Activated CD8-positive, alpha-beta memory T cell treated with anti-CD3 and anti-CD28 coated beads, Interleukin-2, amount 50 U/mL, for 1 hour (primary cell): ENCODE data around the gene CACNA1B.
"Not testable (repeated sequence)": the region's sequence is repeated elsewhere in the genome, so short reads cannot be mapped to it uniquely, and the experiment has no call there.

Source experiments
- DNase-seq: peaks from one replicate; pipeline ENCODE4 v3.0.0-alpha.2; 2020; ENCODE audit errors: extremely low read depth

The CACNA1B gene

GRCh38 chr9:137865581-137866145, 11.9 kb upstream of the CACNA1B start:
- no peak for DNase-seq

DNA sequence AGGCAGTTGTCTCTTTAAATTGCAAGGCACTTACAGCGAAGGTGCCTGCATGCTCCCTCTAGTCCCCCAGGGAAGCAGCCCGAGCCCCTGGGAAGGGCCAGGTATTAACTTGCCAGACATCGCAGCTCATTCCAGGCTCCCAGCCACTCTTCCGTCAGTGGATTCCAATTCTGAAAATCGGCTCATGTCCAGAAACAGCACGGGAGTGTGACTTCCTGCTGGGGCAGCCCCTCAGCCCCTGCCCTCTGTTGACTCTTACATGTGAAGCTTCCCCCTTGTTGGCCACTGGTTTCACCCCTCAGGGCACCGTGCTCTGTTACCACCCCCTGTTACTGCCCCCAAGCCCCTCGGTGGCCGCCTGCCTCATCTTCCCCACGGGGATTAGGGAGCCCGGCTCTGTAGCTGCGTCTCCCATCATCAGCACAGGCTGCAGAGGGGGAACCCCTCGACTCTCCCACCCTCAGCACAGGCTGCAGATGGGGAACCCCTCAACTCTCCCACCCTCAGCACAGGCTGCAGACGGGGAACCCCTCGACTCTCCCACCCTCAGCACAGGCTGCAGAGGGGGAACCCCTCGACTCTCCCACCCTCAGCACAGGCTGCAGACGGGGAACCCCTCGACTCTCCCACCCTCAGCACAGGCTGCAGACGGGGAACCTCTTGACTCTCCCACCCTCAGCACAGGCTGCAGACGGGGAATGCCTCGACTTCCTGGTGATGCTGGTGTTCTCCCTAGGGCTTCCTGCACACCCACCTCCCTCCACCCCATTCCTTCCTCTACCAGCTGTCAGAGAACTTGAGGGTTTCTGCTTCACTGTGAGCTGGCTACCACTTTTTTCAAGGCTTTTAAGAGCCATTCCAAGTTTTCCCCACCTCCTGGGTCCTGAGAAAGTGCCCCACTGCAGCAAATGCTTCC, 11.1 kb upstream of the CACNA1B start:
- DNase-seq = no peak

- no peak for DNase-seq
Observed at GRCh38 chr9:137870432-137870831, 7.2 kb upstream of the CACNA1B start.

DNA sequence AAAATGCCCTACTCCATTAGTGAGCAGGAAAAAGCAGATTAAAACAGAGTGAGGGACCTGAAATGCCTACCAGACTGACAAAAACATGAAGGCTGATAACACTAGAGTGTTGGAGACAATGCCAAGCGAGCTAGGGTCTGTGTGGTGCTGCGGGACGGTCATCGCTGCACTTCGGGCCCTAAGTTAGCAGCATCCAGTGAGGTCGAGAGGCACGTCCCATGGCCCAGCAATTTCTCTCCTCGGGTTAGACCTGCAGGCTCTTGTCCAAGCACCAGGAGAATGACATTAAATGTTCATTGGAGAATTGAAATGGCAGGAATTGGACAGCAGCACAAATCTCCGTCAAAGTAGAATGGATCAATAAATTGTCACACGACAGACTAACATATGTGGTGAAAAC, 5.3 kb upstream of the CACNA1B start:
- no peak for DNase-seq

DNA sequence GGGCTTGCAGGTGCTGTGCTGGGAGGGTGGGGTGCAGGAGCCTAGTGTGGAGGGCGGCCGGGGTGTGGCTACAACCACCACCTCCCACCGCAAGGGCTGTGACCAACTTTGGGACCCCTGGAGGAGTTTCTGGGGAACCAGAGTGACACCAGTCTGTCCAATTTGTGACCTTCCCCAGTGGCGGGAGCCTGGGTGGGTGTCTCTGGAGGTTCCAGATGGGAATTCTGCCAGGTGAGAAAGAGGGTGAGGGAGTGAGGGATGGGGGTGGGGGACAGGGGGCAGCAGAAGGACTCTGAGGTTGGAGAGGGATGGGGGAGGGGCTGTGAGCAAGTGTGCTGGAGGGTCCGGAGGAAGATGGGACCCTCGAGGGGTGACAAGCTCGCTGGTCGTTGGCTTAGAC, 4.2 kb upstream of the CACNA1B start:
- no peak for DNase-seq

DNA sequence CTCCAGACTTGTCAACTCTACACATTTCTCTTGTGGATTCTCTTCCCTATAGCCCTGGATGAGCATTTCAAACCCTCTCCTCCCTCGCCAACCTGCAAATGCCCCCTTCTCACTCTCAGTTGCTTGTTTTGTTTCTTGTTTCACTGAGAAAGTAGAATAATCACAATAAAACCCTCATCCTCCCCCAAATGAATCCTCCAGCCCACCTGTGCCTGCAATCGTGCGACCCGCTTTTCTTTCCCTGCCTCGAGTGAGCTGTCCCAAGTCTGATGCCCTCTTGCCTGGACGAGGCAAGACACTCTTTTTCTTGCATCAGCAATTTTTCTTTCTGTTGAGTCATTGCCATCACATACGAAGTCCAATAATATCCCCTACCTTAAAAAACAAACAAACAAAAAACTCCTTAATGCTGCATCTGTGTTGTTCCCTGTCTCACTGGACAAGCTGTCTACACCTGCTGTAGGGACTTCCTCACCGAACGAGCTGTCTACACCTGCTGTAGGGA, 3.7 kb upstream of the CACNA1B start:
- DNase-seq = no peak

DNA sequence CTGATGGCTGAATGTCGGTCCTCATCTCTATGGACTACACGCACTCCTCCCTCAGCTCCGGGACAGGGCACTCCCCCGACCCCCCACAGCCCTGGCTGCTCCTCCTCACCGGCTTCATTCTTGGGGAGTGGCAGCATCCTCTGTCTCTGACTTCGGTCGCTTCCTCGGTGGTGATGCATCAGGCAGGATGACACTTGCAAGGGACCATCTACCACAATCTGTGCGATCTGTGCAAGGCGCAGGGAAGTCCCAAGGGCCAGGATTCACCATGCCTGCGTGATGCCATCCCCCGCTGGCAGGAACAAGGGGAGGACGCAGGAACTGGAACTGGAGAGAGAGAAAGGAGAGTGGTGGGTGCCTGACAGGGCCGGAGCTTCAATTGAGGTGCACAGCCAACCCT, 2.2 kb upstream of the CACNA1B start:
- DNase-seq = no peak

DNA sequence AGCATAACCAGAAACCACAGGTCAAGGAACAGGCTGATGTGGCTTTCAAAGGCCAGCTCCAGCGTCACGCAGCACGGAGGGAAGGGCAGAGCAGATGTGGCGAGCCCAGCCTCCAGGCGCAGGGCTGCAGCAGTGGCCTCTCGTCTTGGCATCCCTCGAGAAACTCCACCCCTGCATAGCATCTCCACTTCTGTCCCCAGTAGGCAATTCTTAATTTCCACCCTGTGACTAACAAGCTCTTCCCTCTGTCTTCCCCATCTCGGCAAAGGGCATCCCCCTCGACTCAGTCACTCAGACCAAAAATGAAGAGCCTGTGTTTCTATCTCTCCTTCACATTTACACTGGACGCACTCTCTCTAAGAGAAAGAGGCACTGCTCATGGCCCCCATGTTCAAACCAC, 1.7 kb upstream of the CACNA1B start:
- DNase-seq = no peak

- DNase-seq = no peak
Observed at GRCh38 chr9:137876269-137876668, 1.3 kb upstream of the CACNA1B start.

GRCh38 chr9:137876781-137877386, 698 bp upstream of the CACNA1B start:
- DNase-seq = no peak

DNA sequence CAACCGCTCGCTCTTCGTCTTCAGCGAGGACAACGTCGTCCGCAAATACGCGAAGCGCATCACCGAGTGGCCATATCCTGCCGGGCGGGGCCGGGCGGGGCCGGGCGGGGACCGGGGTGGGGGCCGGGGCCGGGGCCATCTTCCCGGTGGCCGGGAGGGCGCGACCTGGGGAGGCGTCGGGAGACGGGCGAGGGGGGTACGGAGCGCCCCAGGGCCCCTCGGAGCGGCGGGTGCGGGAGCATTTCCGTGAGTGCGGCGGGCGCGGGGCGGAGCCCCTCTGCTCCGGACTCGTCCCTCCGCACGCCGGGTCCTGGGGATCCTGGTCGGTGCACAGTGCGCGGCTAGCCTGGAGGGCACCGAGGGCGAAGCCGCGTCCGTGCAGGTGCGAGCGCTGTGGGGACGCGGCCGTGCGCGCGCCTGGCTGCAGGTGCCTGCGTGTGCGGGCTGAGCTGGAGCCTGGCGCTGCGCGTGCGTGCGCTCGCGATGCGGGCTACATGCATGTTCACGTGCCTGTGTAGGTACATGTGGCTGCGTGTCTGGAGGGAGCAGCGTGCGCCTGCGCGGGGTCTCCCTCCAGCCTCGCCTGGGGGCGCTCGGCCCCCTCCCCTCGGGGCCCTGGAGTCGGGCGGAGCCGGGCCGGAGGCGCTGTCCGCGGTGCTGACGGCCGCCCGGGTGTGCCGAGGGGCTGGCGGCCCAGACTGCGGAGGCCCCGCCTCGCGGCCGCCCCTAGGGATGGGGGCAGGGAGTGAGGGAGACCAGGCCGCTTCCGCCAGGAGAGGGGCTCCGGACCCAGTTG, 762 bp downstream of the CACNA1B start:
- DNase-seq = no peak

DNA sequence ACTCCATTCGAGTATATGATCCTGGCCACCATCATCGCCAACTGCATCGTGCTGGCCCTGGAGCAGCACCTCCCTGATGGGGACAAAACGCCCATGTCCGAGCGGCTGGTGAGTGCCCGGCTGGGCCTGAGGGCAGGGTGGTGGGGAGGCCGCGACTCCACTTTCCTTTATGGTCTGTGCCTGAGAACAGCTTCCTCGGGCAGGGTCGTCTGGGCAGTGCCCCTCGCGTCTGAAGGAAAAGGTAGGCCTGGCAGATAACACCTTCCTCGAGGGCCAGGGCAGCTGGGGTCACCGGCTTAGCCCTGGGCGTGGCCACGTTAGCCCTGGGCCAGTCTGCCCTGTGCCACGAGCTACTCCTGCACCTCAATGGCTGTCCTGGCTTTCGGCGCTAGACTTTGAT, 1.5 kb downstream of the CACNA1B start:
- no peak for DNase-seq

DNA sequence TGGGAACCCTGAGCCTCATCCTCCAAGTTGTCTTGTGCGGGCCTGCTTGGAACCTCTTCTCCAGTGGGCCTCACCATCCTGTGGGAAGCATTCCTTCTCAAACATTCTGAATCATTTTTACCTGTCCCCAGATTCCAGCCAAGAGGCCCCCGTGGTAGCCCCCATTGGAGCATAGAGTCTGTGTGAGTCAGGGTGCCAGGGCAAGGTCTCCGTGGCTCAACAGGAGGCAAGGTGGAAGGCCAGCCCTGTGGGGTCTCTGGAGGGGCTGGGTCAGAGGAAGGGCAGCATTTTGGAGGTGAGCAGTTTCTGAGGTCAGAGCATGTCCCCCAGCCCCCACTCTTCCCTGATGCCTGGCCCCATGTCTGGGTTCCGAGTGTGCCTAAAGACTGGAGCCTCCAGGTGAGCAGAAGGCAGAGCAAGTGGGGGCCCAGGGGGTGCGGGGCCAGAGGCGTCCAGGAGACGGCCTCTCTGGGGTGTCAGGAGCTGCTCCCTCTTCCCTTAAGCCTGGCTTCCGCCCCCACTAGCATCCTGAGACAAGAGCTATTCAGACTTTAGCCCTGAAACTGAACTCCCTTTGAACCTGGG, 2.1 kb downstream of the CACNA1B start:
- DNase-seq = no peak

- no peak for DNase-seq
Observed at GRCh38 chr9:137880160-137880975, 2.8 kb downstream of the CACNA1B start.

- no peak for DNase-seq
Observed at GRCh38 chr9:137880976-137881530, 3.5 kb downstream of the CACNA1B start.

- DNase-seq = no peak
Observed at GRCh38 chr9:137881591-137882505, 4.3 kb downstream of the CACNA1B start.

GRCh38 chr9:137882506-137882821, 4.9 kb downstream of the CACNA1B start:
- DNase-seq = no peak

DNA sequence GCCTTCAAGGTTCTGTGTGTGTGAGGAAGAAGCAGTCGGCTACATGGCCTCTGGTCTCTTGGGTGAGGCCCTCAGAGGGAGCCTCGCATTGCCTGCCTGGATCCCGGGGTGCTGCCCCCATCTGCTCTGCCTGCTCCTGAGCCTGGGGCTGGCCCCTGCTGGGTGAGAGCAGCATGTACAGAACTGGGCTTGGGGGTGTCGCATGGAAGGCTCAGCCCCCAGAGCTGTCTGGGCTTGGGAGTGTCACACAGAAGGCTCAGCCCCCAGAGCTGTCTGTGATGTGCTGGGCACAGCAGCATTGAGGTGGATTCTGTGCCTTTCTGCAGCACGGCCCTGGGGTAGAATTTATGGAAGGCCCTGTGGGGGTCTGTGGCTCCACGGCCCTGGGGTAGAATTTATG, 6.4 kb downstream of the CACNA1B start:
- not testable (repeated sequence) for DNase-seq

DNA sequence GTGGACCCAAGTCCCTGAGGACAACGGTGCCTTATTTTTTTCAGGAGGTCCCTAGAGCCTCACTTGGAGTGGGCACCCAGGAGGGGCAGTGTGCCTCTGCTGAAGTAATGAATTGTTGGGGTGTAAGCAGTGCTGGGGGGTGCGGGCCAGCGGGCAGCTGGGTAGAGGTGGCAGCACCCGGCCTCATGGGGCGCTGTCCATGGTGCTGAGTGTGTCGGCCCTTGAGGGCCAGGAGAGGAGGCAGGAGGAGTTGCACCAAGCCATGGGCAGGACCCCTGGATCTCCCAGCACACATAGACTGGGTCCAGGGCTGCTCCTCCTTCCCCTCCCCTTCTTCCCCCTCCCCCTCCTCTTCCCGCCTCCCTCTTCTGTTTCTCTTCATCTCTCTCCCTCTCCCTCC, 7.0 kb downstream of the CACNA1B start:
- DNase-seq = not testable (repeated sequence)
